Kidney tubule cell (primary cell): ENCODE data around the gene SYT3.
A peak's percentile ranks its signal among the peaks of the same experiment; 100 is the strongest.

Experiments
- DNase-seq: peaks from one replicate; pipeline ENCODE4 v3.0.0-alpha.2; 2018; ENCODE audit warnings: low spot score

SYT3 gene

GRCh38 chr19:50661766-50662650 lies 22.3 kb upstream of the SYT3 start:
- no peak for DNase-seq

- DNase-seq = no peak
Measured at GRCh38 chr19:50661023-50661422, 21.3 kb upstream of the SYT3 start.

- no peak for DNase-seq
Measured at GRCh38 chr19:50660088-50660366, 20.3 kb upstream of the SYT3 start.

- no peak for DNase-seq
Measured at GRCh38 chr19:50659318-50660087, 19.8 kb upstream of the SYT3 start.

- DNase-seq = peak; percentile 58
Measured at GRCh38 chr19:50658441-50659317, 19.0 kb upstream of the SYT3 start.

GRCh38 chr19:50657712-50658440 lies 18.2 kb upstream of the SYT3 start:
- peak; percentile 96 for DNase-seq

GRCh38 chr19:50657222-50657669 lies 17.6 kb upstream of the SYT3 start:
- no peak for DNase-seq

- DNase-seq = no peak
Measured at GRCh38 chr19:50654882-50655281, 15.2 kb upstream of the SYT3 start.

GRCh38 chr19:50652722-50653121 lies 13.0 kb upstream of the SYT3 start:
- DNase-seq = no peak

GRCh38 chr19:50651174-50651573 lies 11.5 kb upstream of the SYT3 start:
- DNase-seq = no peak

- no peak for DNase-seq
Measured at GRCh38 chr19:50649433-50650391, 10.0 kb upstream of the SYT3 start, which contains the start of gene C19orf81. Gene C19orf81, plus strand, starts transcription at chr19:50649445. Its CDS starts 0 bp downstream, at chr19:50649445.

- no peak for DNase-seq
Measured at GRCh38 chr19:50648659-50649058, 9.0 kb upstream of the SYT3 start.

GRCh38 chr19:50647879-50648615 lies 8.4 kb upstream of the SYT3 start:
- DNase-seq = no peak

- DNase-seq = peak; percentile 66
Measured at GRCh38 chr19:50646074-50646807, 6.6 kb upstream of the SYT3 start.

GRCh38 chr19:50645107-50645506 lies 5.4 kb upstream of the SYT3 start:
- no peak for DNase-seq

- no peak for DNase-seq
Measured at GRCh38 chr19:50644315-50644915, 4.7 kb upstream of the SYT3 start.

- DNase-seq = no peak
Measured at GRCh38 chr19:50640368-50640767, 687 bp upstream of the SYT3 start.

- no peak for DNase-seq
Measured at GRCh38 chr19:50638600-50638999, 1.1 kb downstream of the SYT3 start.
